GM19023 (cell line): Measurements from ENCODE around the gene SCG2.
"Not testable (repeated sequence)": the region's sequence is repeated elsewhere in the genome, so short reads cannot be mapped to it uniquely, and the experiment has no call there.

ENCODE experiments used
- ATAC-seq: cut with Tn5 transposase; IDR thresholded peaks from one replicate; pipeline ENCODE4 v1.9.1; 2021; ENCODE audit warnings: mild to moderate bottlenecking, moderate library complexity; ENCODE audit not compliant: unreplicated experiment

Gene SCG2

GRCh38 chr2:223613017-223613950, 11.1 kb upstream of the SCG2 start:
- no peak for ATAC-seq

- ATAC-seq = no peak
Measured at GRCh38 chr2:223612501-223612900, 10.3 kb upstream of the SCG2 start.

- no peak for ATAC-seq
Measured at GRCh38 chr2:223611061-223611460, 8.9 kb upstream of the SCG2 start.

- no peak for ATAC-seq
Measured at GRCh38 chr2:223607476-223607875, 5.3 kb upstream of the SCG2 start.

- ATAC-seq = no peak
Measured at GRCh38 chr2:223606946-223607345, 4.8 kb upstream of the SCG2 start.

- ATAC-seq = no peak
Measured at GRCh38 chr2:223604231-223604630, 2.1 kb upstream of the SCG2 start.

- no peak for ATAC-seq
Measured at GRCh38 chr2:223602972-223603371, 811 bp upstream of the SCG2 start.

GRCh38 chr2:223601018-223601417, 1.1 kb downstream of the SCG2 start:
- no peak for ATAC-seq

- no peak for ATAC-seq
Measured at GRCh38 chr2:223599640-223600380, 2.4 kb downstream of the SCG2 start.

GRCh38 chr2:223598994-223599639, 3.0 kb downstream of the SCG2 start:
- ATAC-seq = no peak

- ATAC-seq = no peak
Measured at GRCh38 chr2:223597076-223597475, 5.1 kb downstream of the SCG2 start.

- no peak for ATAC-seq
Measured at GRCh38 chr2:223596208-223596607, 6.0 kb downstream of the SCG2 start.

- ATAC-seq = no peak
Measured at GRCh38 chr2:223594831-223595230, 7.3 kb downstream of the SCG2 start.

- no peak for ATAC-seq
Measured at GRCh38 chr2:223594259-223594658, 7.9 kb downstream of the SCG2 start.

GRCh38 chr2:223592689-223593088, 9.5 kb downstream of the SCG2 start:
- ATAC-seq = not testable (repeated sequence)

- ATAC-seq = no peak
Measured at GRCh38 chr2:223591596-223591995, 10.6 kb downstream of the SCG2 start.

- no peak for ATAC-seq
Measured at GRCh38 chr2:223590964-223591363, 11.2 kb downstream of the SCG2 start.

GRCh38 chr2:223589901-223590300, 12.3 kb downstream of the SCG2 start:
- no peak for ATAC-seq

GRCh38 chr2:223588251-223588650, 13.9 kb downstream of the SCG2 start:
- no peak for ATAC-seq

- ATAC-seq = no peak
Measured at GRCh38 chr2:223587301-223587700, 14.9 kb downstream of the SCG2 start.

- no peak for ATAC-seq
Measured at GRCh38 chr2:223586261-223586660, 15.9 kb downstream of the SCG2 start.

- ATAC-seq = no peak
Measured at GRCh38 chr2:223585666-223586065, 16.5 kb downstream of the SCG2 start.
